Dedifferentiated amniotic fluid mesenchymal stem cell (primary cell): ENCODE measurements around the gene ZNF346.
"Not testable (repeated sequence)": the region's sequence is repeated elsewhere in the genome, so short reads cannot be mapped to it uniquely, and the experiment has no call there.

Source experiments
- DNase-seq: peaks from one replicate; pipeline ENCODE4 v3.0.0-alpha.2; 2016; ENCODE audit errors: extremely low spot score

ZNF346 gene

GRCh38 chr5:177010153-177010552 lies 12.3 kb upstream of the ZNF346 start:
- DNase-seq, result no peak

DNA sequence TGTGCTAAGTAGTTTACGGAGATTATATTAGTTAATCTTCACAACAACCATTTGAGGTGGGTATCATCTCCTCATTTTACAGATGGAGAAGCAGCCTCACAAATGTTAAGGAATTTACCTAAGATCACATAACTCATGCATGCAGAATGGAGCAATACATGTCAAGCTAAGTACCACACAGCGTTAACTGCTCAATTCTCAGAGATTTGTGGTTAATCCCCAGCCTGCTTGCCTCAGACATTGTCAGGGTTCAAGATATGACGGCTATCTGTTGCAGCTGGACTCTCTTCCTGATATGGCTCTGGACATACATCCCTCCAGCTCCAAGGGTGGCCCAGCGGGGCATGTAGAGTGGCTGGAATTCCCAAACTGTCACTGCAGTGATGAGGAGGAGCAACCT lies 7.3 kb upstream of the ZNF346 start:
- no peak for DNase-seq

GRCh38 chr5:177018341-177018740 lies 4.2 kb upstream of the ZNF346 start:
- DNase-seq, result no peak

DNA sequence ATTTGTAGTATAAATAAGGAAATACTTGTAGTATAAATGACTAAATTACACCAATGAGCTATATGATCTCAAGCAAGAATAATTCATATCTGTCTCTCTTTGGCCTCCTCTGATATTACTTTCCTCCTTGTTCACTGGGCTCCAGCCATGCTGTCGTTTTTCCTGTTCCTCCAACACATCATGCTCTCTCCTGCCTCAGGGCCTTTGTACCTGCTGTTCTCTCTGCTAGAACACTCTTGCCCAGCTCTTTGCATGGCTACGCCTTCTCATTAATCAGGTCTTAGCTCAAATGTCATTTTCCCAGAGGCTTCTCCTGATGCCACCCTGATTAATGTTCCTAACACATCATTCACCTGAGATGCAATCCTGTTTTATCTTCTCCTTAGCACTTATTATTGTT lies 2.5 kb upstream of the ZNF346 start:
- DNase-seq, result no peak

DNA sequence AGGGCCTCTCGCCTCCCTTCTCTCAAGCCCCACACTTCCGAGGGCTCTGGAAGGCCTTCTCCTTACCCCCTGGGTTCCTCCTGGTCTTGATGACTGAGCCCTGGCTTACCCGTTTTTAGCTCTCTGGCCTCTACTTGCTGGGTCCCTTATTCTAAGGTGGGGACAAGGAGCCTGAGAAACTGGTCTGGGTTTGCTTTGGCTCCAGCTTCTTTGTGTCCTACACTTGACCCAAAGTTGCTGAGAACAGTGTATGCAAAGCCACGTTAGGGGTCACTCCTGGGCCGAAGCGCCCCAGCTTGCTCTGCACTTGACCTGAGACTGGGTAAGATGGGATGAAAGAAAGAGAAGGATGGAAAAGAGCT lies 788 bp downstream of the ZNF346 start:
- DNase-seq, result no peak

DNA sequence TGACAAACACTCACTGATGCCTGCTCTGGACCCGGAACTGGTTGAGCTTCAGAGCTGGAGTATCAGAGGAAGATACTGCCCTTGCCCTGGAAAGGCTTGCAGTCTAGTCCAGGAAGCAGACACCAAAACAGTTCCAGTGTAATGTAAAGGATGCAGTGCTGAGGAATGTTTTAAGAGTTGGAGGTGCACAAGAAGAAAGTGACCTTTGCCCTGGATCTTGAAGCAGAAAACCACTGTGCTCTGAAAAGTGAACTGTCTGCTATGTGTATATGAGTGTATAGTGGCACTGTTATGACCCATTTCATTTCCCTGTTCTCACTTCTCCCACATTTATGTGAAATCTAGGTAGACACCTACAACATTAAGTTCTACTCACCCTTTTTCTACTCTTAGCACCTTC lies 2.1 kb downstream of the ZNF346 start:
- DNase-seq, result no peak

GRCh38 chr5:177025101-177025601 lies 2.7 kb downstream of the ZNF346 start:
- DNase-seq, result no peak

- DNase-seq, result no peak
Measured at GRCh38 chr5:177027665-177028064, 5.2 kb downstream of the ZNF346 start.

DNA sequence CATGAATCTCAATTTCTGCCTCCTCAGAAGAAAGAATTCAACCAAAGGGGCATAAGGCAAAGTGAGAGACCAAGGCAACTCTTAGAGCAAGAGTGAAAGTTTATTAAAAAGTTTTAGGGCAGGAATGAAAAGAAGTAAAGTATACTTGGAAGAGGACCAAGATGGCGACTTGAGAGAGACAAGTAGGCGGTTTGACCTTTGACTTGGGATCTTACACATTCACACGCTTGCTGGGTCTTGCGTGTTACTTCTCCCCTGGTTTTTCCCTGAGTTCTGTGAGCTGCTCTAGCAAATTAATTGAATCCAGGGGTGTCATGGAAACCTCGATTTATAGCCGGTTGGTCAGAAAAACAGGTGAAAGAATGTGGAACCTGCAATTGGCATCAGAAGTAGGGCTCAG lies 7.0 kb downstream of the ZNF346 start:
- DNase-seq, result no peak

DNA sequence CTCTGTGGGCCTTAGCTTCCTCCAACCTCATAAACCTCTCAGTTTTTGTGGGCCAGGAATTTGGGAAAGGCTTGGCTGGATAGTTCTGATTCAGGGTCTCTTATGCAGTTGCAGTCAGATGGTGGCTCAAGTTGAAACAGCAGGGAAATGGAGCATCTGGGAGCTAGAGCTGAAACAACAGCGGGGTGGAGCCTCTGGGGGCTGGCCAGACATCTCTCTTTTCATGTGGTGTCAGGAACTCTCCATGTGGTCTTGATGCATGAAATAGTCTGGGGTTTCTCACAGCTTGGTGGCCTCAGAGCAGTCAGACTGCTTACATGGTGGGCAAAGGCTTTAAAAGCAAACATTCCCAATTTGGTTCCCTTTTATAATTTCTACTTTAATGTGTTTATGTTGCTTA lies 13.5 kb downstream of the ZNF346 start:
- no peak for DNase-seq

DNA sequence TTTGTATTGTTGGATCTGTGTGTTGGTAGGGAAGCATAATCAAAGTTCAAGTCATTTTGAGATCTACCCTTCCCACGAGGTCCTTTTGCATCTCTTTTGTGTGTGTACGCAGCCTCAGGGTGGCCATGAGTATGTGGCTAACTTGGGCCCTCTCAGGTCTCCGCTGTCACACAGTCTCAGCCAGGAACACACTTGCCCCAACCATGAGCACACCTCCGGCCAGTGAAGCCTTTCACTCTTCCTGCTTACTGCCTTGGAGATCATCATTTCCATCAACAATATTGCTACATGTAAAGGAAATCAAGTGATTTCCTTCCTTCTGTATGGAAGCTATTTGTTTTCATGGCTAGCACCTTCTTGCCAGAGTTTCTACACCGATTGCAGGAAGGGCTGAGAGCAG lies 13.9 kb downstream of the ZNF346 start:
- no peak for DNase-seq

- no peak for DNase-seq
Measured at GRCh38 chr5:177036921-177037320, 14.4 kb downstream of the ZNF346 start.

DNA sequence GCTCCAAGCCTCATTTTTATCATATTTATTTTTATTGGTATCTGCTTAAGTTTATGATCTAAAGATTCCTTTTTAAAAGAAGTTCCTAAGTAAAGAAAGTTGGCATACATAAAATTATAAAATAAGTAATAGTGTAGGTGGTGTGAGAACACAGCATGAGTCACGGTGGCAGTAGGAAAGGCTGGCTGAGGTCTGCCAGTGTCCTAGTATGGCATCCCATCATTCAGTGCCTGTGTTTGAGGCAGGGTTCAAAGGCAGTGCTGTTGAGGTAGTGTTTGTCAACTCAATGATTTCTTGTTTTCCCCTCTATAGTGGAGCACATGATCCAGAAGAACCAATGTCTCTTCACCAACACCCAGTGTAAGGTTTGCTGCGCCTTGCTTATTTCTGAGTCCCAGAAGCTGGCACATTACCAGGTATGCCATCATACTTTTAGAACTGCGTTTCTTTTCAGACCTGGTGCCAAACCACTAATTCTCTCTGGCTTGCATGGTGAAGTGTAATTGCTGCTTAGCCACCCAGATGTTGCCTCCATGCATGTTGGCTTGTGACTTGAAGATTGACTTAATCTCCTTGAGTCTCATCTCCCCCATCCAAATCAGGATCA lies 18.4 kb downstream of the ZNF346 start:
- peak; percentile 69 for DNase-seq

GRCh38 chr5:177041936-177042335 lies 19.4 kb downstream of the ZNF346 start:
- no peak for DNase-seq

GRCh38 chr5:177043114-177043513 lies 20.6 kb downstream of the ZNF346 start:
- DNase-seq, result no peak

DNA sequence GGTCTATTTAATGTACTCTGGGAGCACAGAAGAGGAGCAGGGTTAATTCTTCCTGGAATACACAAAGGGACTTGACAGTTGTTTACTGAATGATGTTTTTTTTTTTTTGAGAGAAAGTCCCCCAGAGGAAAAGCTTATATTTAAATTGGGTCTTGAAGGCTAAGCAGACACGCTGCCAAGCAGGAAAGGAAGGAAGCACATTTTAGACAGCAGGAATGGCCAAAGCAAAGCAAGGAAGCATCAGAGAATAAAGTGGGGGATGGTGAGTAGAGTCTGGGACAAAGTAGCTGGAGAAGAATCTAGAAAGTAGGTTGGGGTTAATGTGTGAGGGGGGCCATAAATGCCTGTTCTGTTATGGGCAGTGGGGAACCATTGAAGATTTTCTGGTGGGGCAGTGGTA lies 21.5 kb downstream of the ZNF346 start:
- DNase-seq, result no peak

- DNase-seq, result no peak
Measured at GRCh38 chr5:177044641-177045040, 22.1 kb downstream of the ZNF346 start.

- DNase-seq, result no peak
Measured at GRCh38 chr5:177045631-177046030, 23.1 kb downstream of the ZNF346 start.

DNA sequence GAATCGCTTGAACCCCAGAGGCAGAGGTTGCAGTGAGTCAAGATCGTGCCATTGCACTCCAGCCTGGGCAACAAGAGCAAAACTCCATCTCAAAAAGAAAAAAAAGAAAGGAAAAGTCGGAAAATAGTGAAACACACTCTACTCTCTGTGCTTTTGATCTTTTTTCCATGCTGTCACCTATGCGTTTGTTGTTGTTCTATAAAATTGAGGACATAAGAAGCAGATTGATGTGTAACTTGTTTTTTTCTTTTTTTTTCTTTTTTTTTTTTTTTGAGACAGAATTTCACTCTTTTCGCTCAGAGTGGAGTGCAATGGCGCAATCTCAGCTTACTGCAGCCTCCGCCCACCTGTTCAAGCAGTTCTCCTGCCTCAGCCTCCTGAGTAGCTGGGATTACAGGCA lies 26.0 kb downstream of the ZNF346 start:
- not testable (repeated sequence) for DNase-seq

DNA sequence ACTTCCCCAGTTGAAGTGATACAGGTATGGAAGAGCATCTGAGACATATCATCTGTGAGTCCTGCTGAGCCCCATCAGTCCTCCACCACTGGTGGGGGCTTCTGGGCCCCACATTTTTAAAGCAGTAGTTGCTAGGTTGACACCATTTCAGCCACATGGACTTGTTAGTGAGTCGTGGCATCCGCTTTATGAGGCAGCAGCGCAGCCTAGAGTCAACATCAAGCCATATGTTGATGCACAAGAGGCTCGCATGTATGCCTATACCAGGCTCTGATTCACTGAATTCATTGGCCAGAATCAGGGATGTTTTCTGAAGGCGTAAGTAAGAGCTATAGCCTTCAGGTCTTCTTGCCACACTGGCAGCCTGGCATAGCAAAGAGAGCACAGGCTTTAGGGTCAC lies 26.8 kb downstream of the ZNF346 start:
- no peak for DNase-seq

DNA sequence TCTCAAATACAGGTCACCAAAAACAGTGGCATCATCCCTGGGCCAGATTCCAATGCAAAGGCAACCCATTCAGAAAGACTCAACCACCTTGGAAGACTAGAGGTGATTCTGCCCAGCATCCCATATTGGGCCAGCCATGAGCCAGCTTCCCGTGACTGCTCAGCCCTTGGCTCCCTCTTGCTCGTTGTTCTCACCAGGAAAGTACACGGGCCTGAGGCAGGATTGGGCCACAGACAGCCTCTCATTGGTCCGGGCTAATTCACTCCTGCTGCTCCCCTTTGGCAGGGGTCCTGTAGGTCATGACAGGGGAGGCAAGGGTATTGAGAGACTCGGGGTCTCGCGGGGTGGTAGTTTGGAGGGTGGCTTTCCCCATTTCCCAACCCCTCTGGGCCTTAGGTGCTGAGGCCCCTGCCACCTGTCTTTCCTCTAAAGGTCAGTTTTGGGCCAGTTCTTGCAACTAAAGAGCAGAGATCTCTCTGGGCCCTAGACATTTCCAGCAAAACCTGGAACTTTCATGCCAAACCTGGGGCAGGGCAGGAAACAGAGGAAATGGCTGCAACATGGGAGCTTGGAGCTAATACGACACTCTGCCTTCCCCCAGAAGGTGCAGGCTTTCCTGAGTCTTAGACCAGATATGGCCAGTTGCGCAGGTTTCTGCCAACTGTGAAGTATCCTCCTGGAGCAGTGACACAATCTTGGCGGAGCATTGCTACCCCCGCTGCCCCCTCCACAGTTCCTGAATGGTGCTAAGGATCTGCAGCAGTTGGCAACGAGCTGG lies 42.2 kb downstream of the ZNF346 start:
- DNase-seq, result no peak

DNA sequence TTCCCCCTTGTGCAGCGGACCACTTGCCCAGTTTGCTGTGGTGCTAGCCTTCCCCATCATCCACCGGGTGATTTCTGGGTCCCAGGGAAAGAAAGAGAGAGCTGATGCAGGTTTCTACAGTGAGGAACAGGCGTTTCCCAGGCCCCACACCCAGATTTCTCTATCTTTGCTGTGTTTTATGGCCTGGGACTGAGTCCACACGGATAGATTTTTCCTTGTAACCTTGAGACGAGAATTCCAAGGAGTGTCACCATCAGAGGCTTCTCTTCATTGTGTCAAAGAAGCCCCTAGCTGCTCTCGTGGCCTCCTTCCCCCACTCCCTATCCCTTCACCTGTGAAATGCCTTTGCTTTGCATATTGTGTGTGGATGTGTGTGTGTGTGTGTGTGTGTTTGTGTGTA lies 43.0 kb downstream of the ZNF346 start:
- no peak for DNase-seq

DNA sequence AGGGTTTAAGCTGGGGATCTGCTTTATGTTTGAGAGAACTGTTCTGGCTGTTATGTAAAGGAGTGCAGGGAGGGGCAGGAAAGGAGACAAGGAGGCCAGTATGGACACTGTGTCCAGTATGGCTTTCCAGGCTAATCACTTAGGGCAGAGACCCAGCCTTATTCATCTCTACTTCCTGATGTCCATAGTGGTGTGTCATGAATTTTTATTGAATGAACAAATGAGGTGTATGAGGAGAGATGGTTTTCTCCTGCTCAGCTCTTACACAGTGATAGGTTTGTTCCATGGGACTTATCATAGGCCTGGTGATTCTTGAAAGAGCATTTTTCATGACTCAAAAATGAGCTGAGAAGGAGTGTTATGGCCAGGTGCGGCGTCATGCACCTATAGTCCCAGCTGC lies 43.7 kb downstream of the ZNF346 start:
- DNase-seq, result no peak

DNA sequence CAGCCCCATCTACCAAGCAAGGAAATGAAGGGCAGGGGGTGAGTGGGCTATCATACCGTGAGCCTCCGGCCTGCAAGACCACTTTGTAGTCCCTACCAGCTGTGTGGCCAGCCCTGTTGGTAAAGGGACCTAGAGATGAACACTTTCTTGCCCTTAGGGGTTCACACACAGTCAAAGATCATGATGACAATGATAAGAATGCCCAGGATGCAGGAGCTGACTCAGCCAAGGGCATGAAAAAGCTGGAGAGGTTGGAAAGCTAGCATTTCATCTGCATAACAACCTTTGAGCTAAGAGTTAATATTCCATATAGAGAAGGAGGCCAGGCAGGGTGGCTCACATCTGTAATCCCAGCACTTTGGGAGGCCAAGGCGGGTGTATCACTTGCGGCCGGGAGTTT lies 45.0 kb downstream of the ZNF346 start:
- no peak for DNase-seq
